GDM1 (cell line): Measurements from ENCODE around the gene FNBP1.
"Not testable (repeated sequence)": the region's sequence is repeated elsewhere in the genome, so short reads cannot be mapped to it uniquely, and the experiment has no call there.

ENCODE experiments used
- DNase-seq: peaks from one replicate; lab custom pipeline; 2025; lab: John Stamatoyannopoulos, UW

Gene FNBP1

DNA sequence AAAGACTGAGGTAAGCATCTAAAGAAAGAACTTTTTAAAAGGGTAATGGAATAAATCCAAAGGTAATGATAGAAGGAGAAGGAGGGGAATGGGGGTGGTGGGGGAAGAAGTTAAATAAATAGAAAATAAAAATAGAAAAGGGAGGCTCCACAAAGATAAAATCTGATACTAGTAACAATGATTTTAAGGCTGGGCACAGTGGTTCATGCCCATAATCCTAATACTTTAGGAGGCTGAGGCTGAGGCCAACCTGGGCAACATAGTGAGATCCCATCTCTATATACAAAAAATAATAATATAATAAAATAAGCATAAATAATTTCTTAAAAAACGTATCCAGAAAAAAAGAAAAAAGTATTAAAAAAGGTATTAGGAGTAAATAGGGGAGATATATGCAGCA, 89.3 kb downstream of the FNBP1 start:
- DNase-seq, result no peak

DNA sequence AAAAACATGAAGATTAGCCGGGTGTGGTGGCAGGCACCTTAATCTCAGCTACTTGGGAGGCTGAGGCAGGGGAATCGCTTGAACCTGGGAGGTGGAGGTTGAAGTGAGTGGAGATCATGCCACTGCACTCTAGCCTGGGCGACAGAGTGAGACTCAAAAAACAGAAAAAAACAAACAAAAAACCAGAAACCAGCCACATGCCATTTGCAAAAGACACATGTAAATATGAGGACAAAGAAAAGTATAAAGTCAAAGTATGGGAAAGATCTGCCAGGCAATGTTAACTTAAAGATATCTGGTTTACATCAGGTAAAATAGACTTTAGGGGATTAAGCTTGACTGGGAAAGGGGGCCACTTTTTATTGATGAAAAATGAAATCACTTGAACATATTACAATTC, 90.7 kb downstream of the FNBP1 start:
- DNase-seq, result no peak

DNA sequence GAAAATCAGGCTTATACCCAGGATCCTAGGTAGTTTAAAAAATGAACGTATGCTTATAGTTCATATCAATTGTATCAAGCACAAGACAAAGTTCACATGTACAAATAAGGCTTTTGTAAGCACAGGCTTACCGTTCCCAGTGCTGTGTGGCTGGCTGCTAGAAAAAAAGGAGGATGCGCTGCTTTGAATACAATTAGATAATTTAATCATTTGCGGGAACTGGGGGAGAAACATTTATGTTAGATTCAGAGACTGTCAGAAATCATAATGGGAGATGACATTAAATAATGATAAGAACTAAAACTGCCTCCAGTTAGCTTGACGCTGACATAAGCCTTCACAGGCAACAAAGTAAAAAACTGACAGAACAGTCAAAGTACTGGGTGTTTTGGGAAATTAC, 93.2 kb downstream of the FNBP1 start:
- DNase-seq, result no peak

DNA sequence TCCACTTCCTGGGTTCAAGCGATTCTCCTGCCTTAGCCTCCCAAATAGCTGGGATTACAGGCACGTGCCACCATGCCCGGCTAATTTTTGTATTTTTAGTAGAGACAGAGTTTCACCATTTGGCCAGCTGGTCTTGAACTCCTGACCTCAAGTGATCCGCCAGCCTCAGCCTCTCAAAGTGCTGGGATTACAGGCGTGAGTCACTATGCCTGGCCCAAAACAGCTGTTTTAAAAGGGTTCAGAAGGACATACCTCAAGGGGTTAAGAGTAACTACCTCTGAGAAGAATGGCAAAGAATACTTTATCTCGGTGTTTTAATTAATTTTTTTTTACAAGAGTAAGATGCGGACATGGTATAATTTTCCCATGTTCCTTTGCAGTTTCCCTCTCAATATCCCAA, 94.4 kb downstream of the FNBP1 start:
- DNase-seq, result not testable (repeated sequence)

DNA sequence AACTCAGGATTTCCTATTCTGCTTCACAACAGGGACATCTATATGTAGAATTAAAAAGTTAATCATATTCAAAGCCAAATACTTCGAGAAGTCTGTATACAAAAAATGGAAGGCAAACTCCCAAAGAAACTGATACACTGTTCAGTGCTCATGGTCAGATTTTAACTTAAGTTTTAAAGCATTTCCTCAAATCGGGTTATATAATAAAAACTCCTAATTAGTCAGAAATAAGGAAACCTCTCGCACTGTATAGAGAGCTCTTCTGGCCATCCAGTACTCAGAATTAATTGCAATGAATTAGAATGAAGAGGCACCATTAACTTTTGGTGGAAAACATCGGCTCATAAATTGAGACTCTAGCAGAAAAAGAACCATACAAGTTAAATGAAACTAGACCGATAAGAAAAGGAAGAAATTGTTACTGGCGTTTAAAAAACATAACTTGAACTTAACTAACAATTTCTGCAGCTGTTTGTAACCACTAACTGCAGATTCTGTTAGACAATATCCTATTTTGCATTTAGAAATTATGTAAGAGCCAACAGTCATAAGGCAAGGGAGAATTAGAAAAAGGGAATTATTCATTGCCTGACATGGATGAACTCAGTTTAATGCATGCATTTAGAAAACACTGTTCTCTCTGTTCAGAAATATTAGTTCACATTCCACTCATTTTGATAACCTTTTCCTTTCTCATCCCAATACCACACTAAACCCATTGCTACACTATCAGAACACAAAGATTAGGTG, 96.6 kb downstream of the FNBP1 start:
- no peak for DNase-seq

DNA sequence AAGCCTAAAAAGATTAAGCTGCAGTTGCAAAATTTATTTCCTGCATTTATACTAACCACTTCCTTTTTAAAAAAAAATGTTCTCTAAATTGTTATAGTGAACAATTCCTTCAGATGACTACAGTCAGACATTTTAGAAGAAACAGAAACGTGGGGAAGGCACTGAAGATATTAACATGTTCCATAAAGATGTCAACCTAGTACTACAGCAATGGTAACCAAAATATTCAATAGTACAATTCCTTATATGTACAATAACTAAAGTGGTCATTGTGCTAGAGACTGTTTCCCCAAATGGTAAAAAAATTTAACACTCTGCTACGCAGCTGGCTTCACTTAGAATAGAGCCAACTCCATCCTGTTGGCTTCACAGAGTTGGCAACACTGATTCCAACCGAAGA, 97.7 kb downstream of the FNBP1 start:
- DNase-seq, result no peak

DNA sequence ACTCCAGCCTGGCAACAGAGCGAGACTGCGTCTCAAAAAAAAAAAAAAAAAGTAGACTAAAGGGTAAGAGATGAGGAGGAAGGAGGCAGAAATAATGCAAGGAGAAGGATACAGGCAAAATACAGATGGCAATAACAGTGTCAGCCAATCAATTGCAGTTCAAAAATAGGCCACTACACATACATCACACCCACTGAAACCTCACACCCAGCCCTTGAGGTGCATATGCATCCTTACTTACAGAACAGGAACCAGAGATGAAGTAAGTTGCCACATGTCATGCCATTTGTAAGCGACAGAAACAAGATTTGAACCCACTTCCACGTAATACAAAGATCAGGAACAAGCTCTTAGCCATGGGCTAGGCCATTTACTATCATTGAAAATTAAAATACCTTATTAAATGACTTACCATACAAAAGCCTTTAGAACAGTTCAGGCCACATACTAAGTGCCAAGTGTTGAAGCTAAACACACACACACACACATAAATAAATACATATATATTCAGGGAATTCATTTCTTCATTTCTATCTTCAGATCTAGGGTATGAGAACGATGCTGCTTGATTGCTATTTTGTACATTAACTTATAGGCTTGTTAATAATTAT, 98.4 kb downstream of the FNBP1 start:
- DNase-seq, result no peak

DNA sequence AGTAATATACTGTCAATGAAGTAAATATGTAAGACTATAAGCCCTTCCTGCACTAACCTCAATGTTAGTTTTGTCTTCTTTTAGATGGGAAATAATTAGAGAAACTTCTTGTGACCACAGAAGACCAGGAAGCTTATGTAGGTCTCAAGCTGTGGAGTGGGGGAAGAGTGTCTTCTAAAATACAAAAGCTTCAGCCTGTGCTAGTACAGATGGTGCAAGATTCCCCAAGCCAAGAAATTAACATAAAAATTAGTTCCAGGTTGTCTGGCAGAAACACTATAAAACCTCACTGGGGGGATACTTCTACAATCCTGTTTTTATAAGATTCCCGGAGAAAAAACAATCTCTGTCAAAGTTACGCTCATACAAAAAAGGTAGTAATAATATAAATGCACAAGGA, 103.6 kb downstream of the FNBP1 start:
- no peak for DNase-seq

DNA sequence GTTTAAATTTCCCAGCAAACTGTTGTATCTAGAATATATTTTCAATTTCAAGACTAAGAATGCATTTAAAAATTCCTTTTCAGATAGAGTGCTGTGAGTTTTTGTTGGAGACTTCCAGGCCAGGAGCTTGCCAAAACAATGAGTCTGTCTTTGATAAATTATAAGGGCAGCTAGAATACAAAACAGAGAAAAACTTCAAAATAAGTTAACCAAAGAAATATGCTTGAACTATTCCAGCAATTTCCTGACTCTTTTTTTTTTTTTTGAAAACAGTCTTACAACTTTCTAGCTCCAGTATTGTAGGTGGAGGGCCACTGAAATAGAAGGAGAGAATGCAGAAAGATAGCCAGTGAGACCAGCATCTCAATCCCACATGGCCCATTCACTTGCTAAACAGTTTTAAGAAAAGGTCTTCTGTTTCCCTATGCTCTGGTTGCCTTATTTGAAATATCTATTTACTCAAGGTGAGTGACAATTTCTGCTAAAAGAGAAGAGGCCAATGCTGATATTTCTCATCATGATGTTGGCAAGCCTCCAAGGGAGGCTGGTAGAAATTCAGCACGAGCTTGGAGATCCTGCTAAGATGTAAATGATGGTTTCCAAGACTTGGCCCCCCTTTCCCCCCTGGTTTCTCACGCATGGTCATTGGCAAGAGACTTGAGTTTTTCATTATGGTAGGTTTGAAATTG, 104.6 kb downstream of the FNBP1 start:
- no peak for DNase-seq

DNA sequence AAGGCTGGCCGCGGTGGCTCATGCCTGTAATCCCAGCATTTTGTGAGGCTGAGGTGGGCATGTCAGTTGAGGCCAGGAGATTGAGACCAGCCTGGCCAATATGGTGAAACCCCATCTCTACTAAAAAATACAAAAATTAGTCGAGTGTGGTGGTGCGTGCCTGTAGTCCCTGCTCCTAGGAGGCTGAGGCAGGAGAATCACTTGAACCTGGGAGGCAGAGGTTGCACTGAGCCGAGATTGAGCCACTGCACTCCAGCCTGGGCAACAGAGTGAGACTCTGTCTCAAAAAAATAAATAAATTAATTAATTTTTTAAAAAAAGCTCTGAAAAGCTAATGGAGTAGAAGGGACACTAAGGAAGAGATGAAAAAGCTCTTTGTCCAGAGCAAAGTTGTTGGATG, 105.1 kb downstream of the FNBP1 start:
- not testable (repeated sequence) for DNase-seq

DNA sequence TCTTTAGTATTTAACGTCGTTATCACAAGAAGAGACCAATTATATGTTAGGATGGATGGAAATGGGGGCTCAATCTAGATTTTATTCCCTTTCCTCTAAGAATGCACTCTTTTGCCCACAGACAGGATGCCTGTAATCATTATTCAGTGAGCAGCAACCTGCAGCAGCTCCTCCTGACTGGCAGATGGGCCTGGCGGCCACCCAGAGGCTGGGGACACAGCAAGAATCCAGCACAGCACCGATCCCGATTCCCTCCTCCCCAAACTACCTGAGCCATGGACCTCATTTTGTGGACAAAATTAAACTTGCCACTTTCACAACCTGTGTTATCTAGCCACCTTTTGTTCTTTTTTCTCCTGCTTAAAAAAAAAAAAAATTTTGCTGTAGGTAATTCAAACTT, 106.8 kb downstream of the FNBP1 start:
- DNase-seq, result no peak

DNA sequence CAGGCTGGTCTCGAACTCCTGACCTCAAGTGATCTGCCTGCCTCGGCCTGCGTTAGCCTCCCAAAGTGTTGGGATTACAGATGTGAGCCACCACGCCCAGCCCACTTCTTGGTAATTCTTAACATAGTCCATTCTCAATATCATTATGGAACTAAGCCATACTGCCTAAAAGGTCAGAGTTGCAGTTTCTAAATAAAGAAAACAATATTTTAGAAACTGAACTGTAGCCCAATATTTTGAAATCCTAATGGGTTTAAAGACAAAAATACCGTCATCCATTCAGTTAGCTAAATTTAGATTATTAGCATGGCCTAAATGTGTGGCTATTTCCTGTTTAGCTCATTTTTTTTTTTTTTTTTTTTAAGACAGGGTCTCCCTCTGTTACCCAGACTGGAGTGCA, 108.2 kb downstream of the FNBP1 start:
- DNase-seq, result no peak

DNA sequence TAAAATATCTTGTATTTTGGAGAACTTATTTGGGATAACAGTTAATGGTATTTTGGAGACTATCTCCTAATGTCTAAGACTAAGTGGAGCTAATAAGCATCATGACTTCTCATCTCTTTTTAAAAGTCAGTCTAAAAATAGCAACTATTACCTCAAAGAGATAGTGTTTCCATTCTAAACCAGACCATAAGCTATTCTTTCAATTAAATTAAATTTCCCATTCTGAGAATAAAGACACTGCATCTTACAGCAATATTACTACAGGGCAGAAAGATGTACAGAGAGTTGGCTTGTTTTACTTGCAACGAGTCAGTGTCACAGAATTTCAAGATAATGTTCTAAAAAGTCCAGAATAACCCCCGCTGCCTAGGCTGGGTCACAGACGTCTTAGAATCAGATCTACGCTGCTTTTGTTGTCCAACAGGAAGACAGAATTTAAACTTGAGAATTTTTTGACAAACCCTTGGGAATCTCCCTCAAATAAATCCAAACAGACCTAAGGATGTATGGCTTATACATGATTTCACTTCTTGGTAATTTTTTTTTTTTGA, 108.9 kb downstream of the FNBP1 start:
- no peak for DNase-seq

DNA sequence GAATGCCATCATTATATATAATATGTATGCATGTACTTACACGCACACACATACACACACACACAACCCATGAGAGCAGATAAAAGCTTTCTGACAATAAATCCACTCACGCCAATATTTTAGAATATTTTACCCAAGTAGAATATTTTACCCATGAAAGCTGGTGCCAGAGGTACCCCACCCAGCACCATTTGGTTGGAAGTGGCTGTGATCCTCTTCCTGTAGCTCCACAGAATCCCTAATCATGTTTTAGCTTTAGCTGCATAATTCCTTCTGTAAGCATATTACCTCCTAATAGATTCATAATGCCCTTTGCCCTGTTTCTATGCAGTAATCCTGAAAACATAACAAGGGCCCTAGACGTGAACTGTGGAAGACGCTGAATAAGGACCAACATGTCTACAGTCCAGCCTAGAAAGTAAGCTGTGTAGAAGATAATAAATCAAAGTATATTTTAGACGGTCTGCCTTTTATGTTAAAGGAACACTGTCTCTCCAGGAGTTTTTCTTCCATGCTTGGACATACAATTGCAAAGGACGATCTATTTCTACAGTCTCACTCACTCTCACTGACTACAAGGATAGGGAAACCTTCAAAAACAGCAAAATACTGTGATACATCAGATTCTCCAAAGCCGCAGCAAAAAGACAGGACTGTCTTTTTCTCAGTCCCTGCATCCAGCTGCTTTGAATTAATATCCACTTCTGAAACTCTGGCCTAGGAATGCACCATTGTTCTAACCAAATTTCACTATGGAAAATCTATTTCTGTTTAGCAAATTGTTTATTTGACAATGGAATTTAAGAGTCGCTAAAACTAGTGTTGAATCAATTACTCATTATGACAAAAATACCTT, 109.6 kb downstream of the FNBP1 start:
- no peak for DNase-seq

DNA sequence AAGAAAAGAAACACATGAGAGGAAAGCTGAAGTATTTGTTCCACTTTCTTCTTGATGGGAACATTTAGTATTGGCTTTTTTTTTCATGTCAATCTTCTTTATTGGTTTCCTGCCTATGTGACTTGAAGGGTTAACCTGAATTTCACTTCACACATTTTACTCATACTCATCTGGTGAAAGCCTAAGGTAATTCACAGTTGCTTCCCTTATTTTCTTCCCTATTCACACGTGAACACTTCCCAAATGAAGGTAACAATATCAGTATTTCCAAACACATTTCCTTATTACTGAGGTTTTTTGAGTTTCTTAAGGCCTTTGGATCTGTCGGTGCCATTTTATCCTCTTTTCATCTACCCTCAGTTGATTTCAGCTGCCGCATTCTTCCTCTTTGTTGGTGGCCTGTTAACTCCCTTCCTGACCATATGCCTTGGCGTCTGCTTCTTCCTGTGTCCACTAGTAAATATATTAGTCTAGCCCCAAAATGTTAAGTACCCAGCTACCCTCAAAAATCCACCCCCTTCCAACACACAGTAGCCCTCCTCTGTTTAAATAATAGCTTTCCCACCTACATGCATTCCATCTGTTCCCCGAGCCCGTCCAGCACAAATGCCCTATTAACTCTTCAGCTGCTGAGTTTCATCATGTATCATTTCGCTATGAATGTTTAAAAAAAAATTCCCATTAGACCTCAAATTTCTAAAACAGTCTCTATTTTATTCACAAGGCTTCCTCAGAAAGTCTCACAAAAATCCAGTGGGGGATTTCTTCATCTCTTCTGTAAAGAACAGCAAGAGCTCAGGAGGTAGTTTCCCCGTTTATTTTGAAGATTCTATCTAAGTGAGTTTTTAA, 110.5 kb downstream of the FNBP1 start:
- DNase-seq, result no peak

DNA sequence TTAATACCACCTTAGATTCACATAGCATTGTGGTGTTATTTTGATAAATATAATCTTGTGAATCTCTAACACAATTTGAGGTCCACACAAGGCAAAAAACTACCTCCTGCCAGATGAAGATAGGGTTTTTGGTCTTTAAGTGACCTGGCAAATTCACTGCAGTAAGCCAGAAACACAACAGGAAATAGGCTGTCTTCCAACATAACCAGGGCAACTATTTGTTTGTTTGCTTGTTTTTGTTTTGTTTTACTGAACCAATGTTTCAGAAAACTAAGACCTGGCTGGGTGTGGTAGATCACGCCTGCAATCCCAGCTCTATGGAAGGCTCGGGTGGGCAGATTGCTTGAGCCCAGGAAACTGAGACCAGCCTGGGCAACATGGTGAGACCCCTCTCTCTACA, 112.2 kb downstream of the FNBP1 start:
- DNase-seq, result no peak

DNA sequence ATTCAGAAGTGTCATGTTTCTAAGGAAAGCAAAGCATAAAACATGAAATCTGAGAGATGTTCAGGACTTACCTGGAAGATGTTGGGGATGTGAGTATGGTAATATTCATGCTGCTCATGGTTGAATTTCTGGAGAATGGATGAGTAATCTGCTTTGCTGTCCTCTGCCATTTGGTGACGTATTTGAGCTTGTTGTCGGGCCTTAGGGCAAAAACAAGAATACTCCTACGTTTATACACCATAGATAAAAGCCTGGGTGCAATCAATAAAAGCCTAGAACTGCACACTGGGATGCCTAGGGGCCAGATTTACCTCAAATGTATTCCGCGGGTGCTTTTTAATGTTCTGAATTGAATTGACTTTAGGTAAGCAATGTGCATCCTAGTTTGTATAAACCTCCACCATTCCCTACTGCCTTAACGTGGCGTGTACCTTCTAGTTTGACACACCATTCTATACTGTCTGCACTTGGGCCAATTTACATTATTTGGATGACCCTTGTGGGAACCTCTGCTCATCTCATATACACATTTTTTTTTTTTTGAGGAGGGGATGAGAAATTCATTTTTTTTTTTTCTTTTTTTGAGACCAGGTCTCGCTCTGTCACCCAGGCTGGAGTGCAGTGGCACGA, 113.4 kb downstream of the FNBP1 start:
- no peak for DNase-seq

DNA sequence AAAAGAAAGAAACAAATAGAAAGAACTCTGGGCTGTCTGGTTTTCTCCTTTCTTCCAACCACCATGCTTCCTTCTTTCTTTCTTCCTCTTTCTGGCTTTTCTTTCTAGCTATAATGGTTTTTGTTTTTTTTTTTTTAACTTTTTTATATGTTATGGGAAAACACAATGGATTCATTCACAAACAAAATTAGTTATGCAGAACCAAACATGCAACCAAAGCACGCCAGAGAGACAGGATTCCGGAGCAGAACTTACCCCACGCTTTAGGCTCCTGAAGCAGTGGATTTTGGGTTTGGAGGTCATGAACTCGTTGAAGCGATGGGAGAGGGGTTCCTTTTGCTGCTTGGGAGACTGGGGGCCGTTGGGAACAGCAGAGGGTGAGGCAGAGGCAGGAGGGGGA, 119.4 kb downstream of the FNBP1 start:
- DNase-seq, result no peak

DNA sequence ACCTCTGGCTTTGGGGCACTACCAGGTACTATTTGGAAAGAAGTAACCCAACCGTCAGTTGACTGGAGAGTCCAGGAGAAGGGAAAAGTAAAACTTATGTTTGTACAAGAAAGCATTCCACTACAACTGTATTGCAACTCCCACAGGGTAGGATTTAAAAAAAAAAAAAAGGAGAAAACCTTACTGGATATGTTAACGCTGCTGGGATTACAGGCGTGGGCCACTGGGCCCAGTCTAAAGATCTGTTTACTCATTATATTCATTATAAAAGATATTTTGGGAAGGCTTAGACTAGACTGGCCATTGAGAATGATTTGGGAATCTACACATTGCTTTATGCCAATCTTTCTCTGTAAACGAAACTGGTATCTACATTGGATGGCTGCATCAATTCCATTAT, 121.1 kb downstream of the FNBP1 start:
- DNase-seq, result no peak

DNA sequence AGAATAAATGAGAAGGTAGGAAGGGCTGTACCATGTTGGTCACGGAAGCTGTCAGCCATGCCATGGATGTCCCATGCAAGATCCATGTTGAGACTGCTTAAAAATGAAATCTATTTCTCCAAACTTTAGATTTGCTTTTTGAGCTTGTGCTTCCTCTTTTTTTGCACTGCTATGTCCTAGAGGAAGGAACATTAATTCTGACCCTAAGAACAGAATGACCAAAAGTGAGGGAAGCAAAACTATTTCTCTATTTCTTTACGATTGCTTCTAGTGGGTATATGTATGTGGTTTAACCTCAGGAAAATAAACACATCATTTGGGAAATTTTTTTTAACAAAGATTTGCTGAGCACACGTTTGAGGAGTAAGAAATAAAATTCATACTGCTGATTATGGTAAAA, 123.1 kb downstream of the FNBP1 start:
- no peak for DNase-seq

DNA sequence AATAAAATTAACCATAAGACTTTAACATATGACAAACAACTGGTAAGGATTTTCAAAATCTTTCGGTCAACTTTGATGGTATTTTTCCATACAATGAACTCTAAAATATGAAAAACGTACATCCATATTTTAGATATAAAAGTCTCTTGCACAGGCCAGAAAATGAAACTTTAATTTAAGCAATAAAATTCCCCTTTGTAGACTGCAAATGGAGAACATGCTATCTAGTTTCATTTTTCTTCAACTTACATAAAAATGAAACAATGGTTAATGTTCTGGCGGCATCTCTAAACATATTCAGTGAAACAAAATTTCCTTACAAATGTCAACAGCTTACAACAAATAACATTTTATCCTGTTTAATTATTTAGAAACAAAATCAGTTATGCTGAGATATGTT, 123.7 kb downstream of the FNBP1 start:
- DNase-seq, result no peak
